ENCODE results near the gene LYST. TPM values are rescaled to one million over a fixed set of nuclear protein-coding genes. Genes with fewer than 3 reads are reported as not detected.

The LYST gene
- polyA plus RNA-seq, 3 donors = 46.3 to 128 (median 67.9) TPM

DNA sequence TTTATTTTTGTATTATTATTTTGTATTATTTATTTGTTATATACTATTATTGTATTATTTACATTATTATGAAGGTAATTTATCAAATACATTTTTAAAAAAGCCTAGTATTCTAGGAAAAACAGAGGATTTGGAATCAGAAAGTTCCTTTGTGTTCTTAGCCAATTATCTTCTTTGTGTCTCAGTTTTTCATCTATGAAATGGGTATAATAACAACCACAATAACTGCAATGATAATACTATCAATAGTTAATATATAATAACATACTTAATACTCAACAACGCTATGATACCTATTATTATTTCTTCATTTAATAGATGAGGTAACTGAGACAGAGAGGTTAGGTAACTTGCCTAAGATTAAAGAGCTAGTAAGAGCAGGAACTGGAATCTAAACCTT is 136.7 kb downstream of the LYST start:
- no peaks in the 10 kb centered on the region for H3K9me3 Mint-ChIP-seq
- H3K27ac ChIP-seq (ENCODE audit: low read depth in 1 of 2, low read length in 2 of 2) = no peak overlapping the region
- no peak overlapping the region for H3K4me2 ChIP-seq (replicated peaks; ENCODE audit: extremely low read depth, low read length, poor library complexity, severe bottlenecking)
- peaks cover 88% of the 10 kb centered on the region for H4K20me1 ChIP-seq (ENCODE audit: insufficient read depth, low read length)
- H3K27ac Mint-ChIP-seq = no peak overlapping the region
- no peak overlapping the region for H3K4me3 ChIP-seq (replicated peaks in 1 of 3; ENCODE audit: low read depth in 2 of 3, low read length in 3 of 3)
- no peak overlapping the region for H3K9ac ChIP-seq (ENCODE audit: insufficient read depth, low read length, poor library complexity, severe bottlenecking)
- WGBS (ENCODE audit: insufficient coverage) = no CpG with 5 or more reads among the region's 1 CpG
- H2AFZ ChIP-seq (ENCODE audit: insufficient read depth, low read depth, low read length, poor library complexity, severe bottlenecking) = no peak overlapping the region
- H3K4me1 Mint-ChIP-seq = no peaks in the 10 kb centered on the region
- peaks cover 93 to 94% of the 10 kb centered on the region in 2 donors for H3K36me3 ChIP-seq (replicated peaks in 1 of 2; ENCODE audit: control insufficient read depth in 1 of 2, insufficient read depth in 2 of 2, low read length in 2 of 2)
- DNase-seq = no peak
- H3K36me3 Mint-ChIP-seq = peaks cover 52 to 54% of the 10 kb centered on the region in 2 donors
- H3K4me1 ChIP-seq (ENCODE audit: control insufficient read depth in 1 of 2, insufficient read depth in 2 of 2, low read length in 2 of 2) = no peaks in the 10 kb centered on the region
- H3K27me3 ChIP-seq (ENCODE audit: control insufficient read depth in 2 of 2, insufficient read depth in 2 of 2, low read length in 2 of 2) = no peaks in the 10 kb centered on the region
- no peaks in the 10 kb centered on the region for H3K27me3 Mint-ChIP-seq (ENCODE audit: low read depth in 3 of 3)
- H3K9me3 ChIP-seq (replicated peaks in 1 of 2; ENCODE audit: control insufficient read depth in 1 of 2, insufficient read depth in 1 of 2, low read length in 2 of 2) = no peaks in the 10 kb centered on the region
- H3K79me2 ChIP-seq (ENCODE audit: insufficient read depth, low read length) = peaks cover 44% of the 10 kb centered on the region
- intact Hi-C loops (cut with micrococcal nuclease) = no loop called here
- TF ChIP-seq, protein P1, sequence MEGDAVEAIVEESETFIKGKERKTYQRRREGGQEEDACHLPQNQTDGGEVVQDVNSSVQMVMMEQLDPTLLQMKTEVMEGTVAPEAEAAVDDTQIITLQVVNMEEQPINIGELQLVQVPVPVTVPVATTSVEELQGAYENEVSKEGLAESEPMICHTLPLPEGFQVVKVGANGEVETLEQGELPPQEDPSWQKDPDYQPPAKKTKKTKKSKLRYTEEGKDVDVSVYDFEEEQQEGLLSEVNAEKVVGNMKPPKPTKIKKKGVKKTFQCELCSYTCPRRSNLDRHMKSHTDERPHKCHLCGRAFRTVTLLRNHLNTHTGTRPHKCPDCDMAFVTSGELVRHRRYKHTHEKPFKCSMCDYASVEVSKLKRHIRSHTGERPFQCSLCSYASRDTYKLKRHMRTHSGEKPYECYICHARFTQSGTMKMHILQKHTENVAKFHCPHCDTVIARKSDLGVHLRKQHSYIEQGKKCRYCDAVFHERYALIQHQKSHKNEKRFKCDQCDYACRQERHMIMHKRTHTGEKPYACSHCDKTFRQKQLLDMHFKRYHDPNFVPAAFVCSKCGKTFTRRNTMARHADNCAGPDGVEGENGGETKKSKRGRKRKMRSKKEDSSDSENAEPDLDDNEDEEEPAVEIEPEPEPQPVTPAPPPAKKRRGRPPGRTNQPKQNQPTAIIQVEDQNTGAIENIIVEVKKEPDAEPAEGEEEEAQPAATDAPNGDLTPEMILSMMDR (IDR thresholded peaks at IDR 0.05) = no peak
- H3K4me3 Mint-ChIP-seq = no peak overlapping the region

DNA sequence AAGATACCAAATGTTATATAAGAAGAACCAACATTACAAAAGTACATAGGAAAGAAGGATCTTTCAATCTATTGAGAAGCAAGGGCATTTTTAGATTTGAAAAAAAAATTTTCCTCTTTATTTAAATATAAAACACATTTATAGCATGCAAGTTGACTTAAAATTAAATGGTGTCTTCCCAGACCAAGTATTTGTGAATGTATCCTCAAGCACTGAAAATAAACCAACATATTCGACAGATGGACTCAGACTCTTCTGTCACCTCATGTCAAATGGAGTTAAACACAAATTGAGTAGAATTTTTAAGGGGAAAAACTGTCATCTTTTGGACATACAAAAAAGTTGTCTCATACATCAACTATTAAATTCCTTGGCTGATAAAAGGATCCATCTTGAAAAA is 140.1 kb downstream of the LYST start:
- Mint-ChIP-seq H3K9me3 (no peaks in the 10 kb centered on the region), H3K27ac (no peak overlapping the region), H3K27me3 (ENCODE audit: low read depth in 3 of 3) (no peaks in the 10 kb centered on the region), H3K36me3 (peaks cover 32 to 44% of the 10 kb centered on the region in 2 donors), H3K4me1 (no peaks in the 10 kb centered on the region), H3K4me3 (no peak overlapping the region)
- TF ChIP-seq, protein P1 (IDR thresholded peaks at IDR 0.05) = no peak
- no CpG with 5 or more reads among the region's 1 CpG for WGBS (ENCODE audit: insufficient coverage)
- no peak for DNase-seq
- intact Hi-C loops (cut with micrococcal nuclease) = no loop called here
- Histone ChIP-seq H3K27me3 (ENCODE audit: control insufficient read depth in 2 of 2, insufficient read depth in 2 of 2, low read length in 2 of 2) (no peaks in the 10 kb centered on the region), H3K27ac (ENCODE audit: low read depth in 1 of 2, low read length in 2 of 2) (no peak overlapping the region), H2AFZ (ENCODE audit: insufficient read depth, low read depth, low read length, poor library complexity, severe bottlenecking) (no peak overlapping the region), H3K9ac (ENCODE audit: insufficient read depth, low read length, poor library complexity, severe bottlenecking) (no peak overlapping the region), H3K4me2 (replicated peaks; ENCODE audit: extremely low read depth, low read length, poor library complexity, severe bottlenecking) (no peak overlapping the region), H4K20me1 (ENCODE audit: insufficient read depth, low read length) (peaks cover 96% of the 10 kb centered on the region), H3K79me2 (ENCODE audit: insufficient read depth, low read length) (peaks cover 59% of the 10 kb centered on the region), H3K4me1 (ENCODE audit: control insufficient read depth in 1 of 2, insufficient read depth in 2 of 2, low read length in 2 of 2) (no peaks in the 10 kb centered on the region), H3K36me3 (replicated peaks in 1 of 2; ENCODE audit: control insufficient read depth in 1 of 2, insufficient read depth in 2 of 2, low read length in 2 of 2) (peaks cover 95 to 97% of the 10 kb centered on the region in 2 donors), H3K4me3 (replicated peaks in 1 of 3; ENCODE audit: low read depth in 2 of 3, low read length in 3 of 3) (no peak overlapping the region), H3K9me3 (replicated peaks in 1 of 2; ENCODE audit: control insufficient read depth in 1 of 2, insufficient read depth in 1 of 2, low read length in 2 of 2) (no peaks in the 10 kb centered on the region)

Measured in CD14-positive monocyte (primary cell).